ENCODE results near the gene PIEZO2.
A peak's percentile ranks its signal among the peaks of the same experiment; 100 is the strongest.

Gene PIEZO2

GRCh38 chr18:11106894-11107293, 42.5 kb downstream of the PIEZO2 start:
- peak overlapping the region; percentile 4; the same call in 1 of the 2 replicates for H3K4me3 ChIP-seq (ENCODE audit: low read depth, low read length)
- no peak for DNase-seq
- no peaks in the 10 kb centered on the region for H3K9me3 ChIP-seq
- no peaks in the 10 kb centered on the region for H3K36me3 ChIP-seq
- H3K4me1 ChIP-seq = peaks cover 4% of the 10 kb centered on the region; the same call in 1 of the 2 replicates
- no peak for TF ChIP-seq CTCF (IDR thresholded peaks at IDR 0.05; ENCODE audit: low read depth, low read length)
- H3K27me3 ChIP-seq = no peaks in the 10 kb centered on the region

- no peak for TF ChIP-seq CTCF (IDR thresholded peaks at IDR 0.05; ENCODE audit: low read depth, low read length)
- DNase-seq = no peak
- Histone ChIP-seq H3K4me1 (peaks cover 4% of the 10 kb centered on the region; the same call in 1 of the 2 replicates), H3K27me3 (no peaks in the 10 kb centered on the region), H3K4me3 (ENCODE audit: low read depth, low read length) (no peak overlapping the region), H3K9me3 (no peaks in the 10 kb centered on the region), H3K36me3 (no peaks in the 10 kb centered on the region)
Observed at GRCh38 chr18:11105463-11105862, 43.9 kb downstream of the PIEZO2 start.

GRCh38 chr18:11104307-11104706, 45.1 kb downstream of the PIEZO2 start:
- Histone ChIP-seq H3K36me3 (no peaks in the 10 kb centered on the region), H3K4me1 (peaks cover 4% of the 10 kb centered on the region; the same call in 1 of the 2 replicates), H3K9me3 (no peaks in the 10 kb centered on the region), H3K4me3 (ENCODE audit: low read depth, low read length) (no peak overlapping the region), H3K27me3 (no peaks in the 10 kb centered on the region)
- no peak for DNase-seq
- no peak for TF ChIP-seq CTCF (IDR thresholded peaks at IDR 0.05; ENCODE audit: low read depth, low read length)

- H3K4me3 ChIP-seq (ENCODE audit: low read depth, low read length) = no peak overlapping the region
- no peaks in the 10 kb centered on the region for H3K4me1 ChIP-seq
- no peaks in the 10 kb centered on the region for H3K36me3 ChIP-seq
- no peaks in the 10 kb centered on the region for H3K27me3 ChIP-seq
- DNase-seq = no peak
- TF ChIP-seq CTCF (IDR thresholded peaks at IDR 0.05; ENCODE audit: low read depth, low read length) = no peak
- no peaks in the 10 kb centered on the region for H3K9me3 ChIP-seq
Observed at GRCh38 chr18:11096839-11097750, 52.3 kb downstream of the PIEZO2 start.

GRCh38 chr18:11096411-11096810, 53.0 kb downstream of the PIEZO2 start:
- H3K4me1 ChIP-seq = no peaks in the 10 kb centered on the region
- no peaks in the 10 kb centered on the region for H3K9me3 ChIP-seq
- TF ChIP-seq CTCF (IDR thresholded peaks at IDR 0.05; ENCODE audit: low read depth, low read length) = no peak
- no peaks in the 10 kb centered on the region for H3K27me3 ChIP-seq
- H3K36me3 ChIP-seq = no peaks in the 10 kb centered on the region
- no peak overlapping the region for H3K4me3 ChIP-seq (ENCODE audit: low read depth, low read length)
- no peak for DNase-seq

- TF ChIP-seq CTCF (IDR thresholded peaks at IDR 0.05; ENCODE audit: low read depth, low read length) = no peak
- Histone ChIP-seq H3K4me1 (no peaks in the 10 kb centered on the region), H3K9me3 (no peaks in the 10 kb centered on the region), H3K4me3 (ENCODE audit: low read depth, low read length) (no peak overlapping the region), H3K27me3 (no peaks in the 10 kb centered on the region), H3K36me3 (no peaks in the 10 kb centered on the region)
- no peak for DNase-seq
Observed at GRCh38 chr18:11095674-11096293, 53.6 kb downstream of the PIEZO2 start.
